ENCODE data around the gene CNMD. TPM values are rescaled to one million over a fixed set of nuclear protein-coding genes. Genes with fewer than 3 reads are reported as not detected.
"Not testable (repeated sequence)": the region's sequence is repeated elsewhere in the genome, so short reads cannot be mapped to it uniquely, and the experiment has no call there.

Gene CNMD
- total RNA-seq, 1 experiment from 2014 or later: not detected

DNA sequence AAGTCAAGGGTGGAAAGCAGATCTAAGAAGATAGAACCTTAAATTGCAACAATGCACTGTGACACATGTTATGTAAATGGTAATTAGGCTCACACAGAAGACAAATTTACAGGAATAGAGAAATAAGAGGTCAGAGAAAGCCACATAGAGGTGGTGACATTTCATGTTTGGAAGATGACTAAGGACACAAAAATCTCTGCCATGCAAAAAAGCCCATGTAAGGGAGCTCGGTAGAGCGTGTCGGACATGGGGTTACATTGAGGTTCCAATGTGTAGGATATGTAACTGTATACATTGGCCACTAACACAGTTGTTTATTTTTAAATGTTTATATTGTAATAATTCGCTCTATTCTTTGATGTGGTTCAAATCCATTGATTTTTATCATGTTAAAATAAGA lies 53.2 kb downstream of the CNMD start:
- peak; percentile 4 for DNase-seq (ENCODE audit: low read depth)

DNA sequence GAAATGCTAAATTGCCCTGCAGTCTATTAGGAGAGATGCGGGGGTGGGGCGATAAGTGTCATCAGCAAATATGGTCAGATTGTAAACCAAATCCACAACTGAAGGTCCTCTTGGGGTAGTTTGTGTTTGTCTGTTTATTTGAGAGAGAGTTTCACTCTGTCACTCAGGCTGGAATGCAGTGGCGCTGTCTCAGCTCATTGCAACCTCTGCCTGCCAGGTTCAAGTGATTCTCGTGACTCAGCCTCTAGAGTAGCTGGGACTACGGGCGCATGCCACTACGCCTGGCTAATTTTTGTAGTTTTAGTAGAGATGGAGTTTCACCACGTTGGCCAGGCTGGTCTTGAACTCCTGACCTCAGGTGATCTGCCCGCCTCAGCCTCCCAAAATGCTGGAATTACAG lies 53.8 kb downstream of the CNMD start:
- DNase-seq (ENCODE audit: low read depth): not testable (repeated sequence)

DNA sequence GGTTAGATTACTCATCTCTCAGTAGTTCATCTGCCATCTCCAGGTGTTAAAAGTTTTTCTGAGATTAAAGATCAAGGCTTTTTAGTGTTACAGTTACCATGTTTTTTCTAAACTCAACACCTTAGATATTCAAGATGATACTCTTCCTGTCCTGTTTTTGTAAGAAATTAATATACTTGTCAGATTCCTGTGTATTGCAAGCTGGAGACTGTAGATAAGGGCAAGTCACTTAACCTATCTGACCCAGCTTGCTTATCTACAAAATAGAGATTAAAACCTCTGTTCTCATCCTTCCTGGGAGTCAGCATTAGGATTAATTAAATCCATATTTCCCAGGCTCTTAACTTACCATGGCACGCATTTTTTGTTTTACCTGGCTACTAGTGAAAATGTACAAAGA lies 61.8 kb downstream of the CNMD start:
- DNase-seq (ENCODE audit: low read depth): no peak

DNA sequence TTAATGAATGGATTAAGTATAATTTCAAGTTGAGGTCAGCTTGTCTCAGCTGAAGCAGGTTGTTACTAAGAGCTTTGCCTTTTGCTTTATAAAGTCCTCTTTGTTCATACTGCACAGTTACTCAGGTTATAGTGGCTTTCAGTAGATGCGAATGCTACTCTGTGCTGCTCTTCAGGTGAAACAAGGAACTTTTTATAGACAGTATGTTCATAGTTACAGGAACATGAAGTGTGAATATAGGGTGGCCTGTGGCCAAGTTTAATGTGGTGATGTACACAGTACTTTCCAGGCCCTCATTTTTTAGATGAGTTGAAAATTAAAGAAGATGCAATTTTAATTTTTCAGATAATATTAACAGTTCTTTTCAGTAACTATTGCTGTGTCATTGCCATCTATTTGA lies 66.2 kb downstream of the CNMD start:
- no peak for DNase-seq (ENCODE audit: low read depth)

DNA sequence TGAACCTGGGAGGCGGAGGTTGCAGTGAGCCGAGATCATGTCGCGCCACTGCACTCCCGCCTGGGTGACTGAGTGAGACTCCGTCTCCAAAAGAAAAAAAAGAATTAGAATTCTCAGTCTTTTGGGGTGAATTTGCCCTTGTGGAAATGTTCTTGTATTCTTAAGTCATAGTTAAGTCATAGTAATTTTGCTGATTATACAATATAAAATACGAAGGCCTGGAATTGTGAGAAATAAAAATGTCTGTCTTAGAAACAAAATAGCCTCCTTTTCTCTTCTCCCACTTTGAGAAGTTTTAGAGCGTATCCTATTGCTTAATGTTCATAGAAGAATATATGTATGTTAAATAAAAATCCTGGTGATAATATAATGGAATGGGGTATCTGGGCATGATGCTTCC lies 68.9 kb downstream of the CNMD start:
- DNase-seq (ENCODE audit: low read depth): no peak

DNA sequence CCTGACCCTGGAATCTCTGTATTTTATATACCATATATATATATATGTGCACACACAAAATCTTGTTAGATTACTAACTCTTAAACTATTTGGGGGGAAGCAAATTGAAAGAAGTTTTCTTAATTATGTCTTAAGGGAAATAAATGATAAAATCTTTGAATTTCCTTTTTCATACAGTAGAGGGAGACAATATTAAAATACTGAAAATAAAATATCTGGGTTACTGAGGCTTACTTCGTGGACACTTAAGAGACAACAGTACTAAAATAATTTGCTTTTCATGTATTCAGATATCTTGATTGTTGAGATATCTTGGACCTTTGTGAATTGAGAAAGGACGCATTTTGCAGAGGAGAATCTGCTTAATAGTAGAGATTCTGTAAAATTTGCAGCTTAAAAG lies 69.9 kb downstream of the CNMD start:
- no peak for DNase-seq (ENCODE audit: low read depth)

DNA sequence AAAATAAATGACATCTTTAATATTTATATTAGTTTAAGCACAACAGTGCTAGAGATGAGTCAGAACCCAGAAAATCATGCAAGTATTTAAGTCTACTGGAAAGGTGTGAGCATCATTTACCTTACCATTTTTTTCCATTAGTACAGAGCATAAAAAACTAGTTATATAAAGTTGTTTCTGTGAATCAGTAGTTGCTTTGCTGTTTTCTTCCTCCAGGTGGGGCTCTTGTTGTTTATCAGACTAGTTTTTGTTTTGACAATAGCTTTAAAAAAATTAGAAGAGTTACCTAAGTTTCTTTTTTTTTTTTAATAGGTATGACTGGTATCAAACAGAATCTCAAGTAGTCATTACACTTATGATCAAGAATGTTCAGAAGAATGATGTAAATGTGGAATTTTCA lies 74.3 kb downstream of the CNMD start:
- no peak for DNase-seq (ENCODE audit: low read depth)

DNA sequence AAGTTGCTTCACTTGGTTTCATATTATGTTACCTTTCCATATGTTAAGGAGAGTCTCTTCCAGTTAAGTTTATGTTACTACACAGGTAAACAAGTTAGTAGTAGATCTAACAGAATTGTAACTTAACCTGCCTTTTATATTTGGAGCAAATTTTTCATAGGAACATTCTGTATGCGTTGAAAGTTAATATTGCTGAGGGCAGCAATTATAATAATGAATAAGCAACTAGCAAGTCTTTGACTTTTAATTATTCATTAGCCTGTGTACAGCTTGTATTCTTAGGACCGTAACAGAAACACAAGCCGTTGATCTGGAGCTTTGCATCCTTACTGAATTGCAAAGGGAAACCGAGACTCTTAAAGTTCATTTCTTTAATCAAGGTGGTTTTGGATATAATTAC lies 75.3 kb downstream of the CNMD start:
- no peak for DNase-seq (ENCODE audit: low read depth)

DNA sequence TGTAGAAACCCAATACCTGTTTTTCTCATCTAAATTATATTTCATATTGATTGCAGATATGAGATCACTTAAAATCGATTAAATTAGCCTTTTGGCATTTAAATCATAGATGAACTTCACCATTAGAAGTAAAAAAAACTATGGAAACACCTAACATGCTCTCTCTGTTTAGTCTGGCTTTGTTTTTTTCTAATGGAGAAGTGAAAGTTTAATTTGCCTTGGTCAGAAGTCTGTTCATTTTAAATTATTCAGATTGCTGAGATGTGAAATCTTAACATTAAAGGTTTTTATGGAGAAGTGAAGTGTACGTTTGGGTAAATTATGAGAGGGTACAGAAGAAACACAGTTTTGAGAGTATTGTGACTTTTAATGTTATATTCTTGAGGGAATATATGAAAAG lies 80.3 kb downstream of the CNMD start:
- no peak for DNase-seq (ENCODE audit: low read depth)

Other genes starting within 250 kb of the CNMD start
- gene HNRNPA1L2, start 97.4 kb downstream of the CNMD start, total RNA-seq (2014; rRNA removed; shearing (Covaris generic)): 1.0 and 4.6 TPM in 2 replicates
- 64.2 and 69.2 TPM in 2 replicates for gene SUGT1, start 87.0 kb downstream of the CNMD start, total RNA-seq (2014; rRNA removed; shearing (Covaris generic))
- gene PCDH8, start 108.8 kb upstream of the CNMD start, total RNA-seq (2014; rRNA removed; shearing (Covaris generic)): 1.3 TPM in 1 of 2 replicates, not detected in the other